Measurements from ENCODE around the gene SLC20A1.
"Not testable (repeated sequence)": the region's sequence is repeated elsewhere in the genome, so short reads cannot be mapped to it uniquely, and the experiment has no call there.

The SLC20A1 gene

GRCh38 chr2:112645310-112646101 is at the start of gene SLC20A1:
TSS of gene SLC20A1 (plus strand) at chr2:112645939. CDS start at chr2:112646829, 890 bp downstream.
- DNase-seq (ENCODE audit: low read depth), result peak; percentile 85

GRCh38 chr2:112597537-112598322 is 48.0 kb upstream of the SLC20A1 start:
- DNase-seq (ENCODE audit: low read depth), result no peak

DNA sequence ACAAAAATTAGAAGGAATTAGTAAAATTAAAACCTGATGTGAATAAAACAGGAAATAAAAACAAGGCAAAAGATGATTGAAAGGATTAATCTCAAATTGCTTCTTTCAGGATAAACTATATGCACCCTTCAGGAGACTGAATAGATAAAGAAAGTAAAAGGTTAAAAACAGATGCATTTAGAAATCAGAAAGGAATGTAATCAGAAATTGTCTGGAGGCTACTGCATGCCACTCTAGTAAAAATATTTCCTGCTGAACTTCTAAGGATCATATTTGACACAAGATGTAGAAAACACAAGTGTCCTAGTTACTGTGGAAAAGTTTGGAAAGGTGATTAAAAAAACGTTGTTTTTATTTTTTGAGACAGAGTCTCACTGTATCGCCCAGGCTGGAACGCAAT is 45.1 kb upstream of the SLC20A1 start:
- no peak for DNase-seq (ENCODE audit: low read depth)

DNA sequence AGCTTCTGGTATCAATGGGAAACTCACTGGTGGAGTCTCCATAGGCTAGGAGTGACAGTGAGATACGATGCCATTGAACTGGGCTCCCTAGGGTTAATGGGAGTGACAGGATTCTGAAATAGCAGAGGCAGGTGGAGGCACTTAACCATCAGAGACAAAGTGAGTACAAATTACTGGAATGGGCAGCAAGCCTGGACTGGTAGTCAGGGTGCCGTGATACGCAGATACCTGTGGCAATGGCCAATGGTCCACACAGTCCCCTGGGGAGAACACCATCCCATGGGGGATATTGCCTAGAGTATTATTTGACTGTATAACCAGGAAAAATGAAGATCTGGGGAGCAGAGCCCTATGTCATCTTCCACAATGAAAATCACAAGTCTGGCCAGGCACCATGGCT is 44.0 kb upstream of the SLC20A1 start:
- no peak for DNase-seq (ENCODE audit: low read depth)

GRCh38 chr2:112602917-112603316 is 42.8 kb upstream of the SLC20A1 start:
- DNase-seq (ENCODE audit: low read depth), result no peak

DNA sequence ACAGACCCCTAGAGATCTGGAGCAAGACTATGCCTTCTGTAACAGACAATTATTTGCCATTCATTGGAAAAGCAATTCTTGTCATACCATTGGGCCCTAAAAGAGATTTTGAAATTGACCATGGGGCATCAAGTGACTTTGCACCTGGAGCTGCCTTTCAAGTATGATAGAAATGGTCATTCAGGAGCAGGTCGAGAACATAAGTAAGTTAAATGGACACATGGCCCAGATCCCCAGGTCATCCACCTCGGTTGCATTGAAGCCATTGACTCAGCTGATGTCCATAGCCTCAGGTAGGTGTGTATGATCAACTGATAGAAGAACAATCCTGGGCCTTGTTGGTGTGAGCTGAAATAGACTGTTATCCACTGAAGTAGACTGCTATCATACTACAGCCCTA is 42.0 kb upstream of the SLC20A1 start:
- no peak for DNase-seq (ENCODE audit: low read depth)

GRCh38 chr2:112604952-112605351 is 40.8 kb upstream of the SLC20A1 start:
- DNase-seq (ENCODE audit: low read depth), result no peak

DNA sequence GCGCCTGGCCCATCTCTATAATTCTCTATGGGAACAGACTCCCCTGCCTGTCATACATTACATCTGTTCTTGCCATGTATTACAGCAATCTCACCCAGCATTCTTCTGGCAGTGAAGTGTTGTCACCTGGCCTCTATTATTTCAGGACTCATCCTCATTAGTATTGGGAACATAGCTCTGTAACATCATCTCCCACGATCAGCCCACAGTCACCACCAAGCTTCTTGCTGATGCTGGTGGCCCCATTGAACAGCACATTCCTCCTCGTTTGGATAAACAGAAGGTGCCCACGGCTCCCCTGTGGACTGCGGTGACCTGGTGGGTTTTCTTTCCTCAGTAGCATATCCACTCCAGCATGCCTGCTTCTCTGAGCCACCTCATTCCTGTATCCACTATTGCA is 39.8 kb upstream of the SLC20A1 start:
- no peak for DNase-seq (ENCODE audit: low read depth)

DNA sequence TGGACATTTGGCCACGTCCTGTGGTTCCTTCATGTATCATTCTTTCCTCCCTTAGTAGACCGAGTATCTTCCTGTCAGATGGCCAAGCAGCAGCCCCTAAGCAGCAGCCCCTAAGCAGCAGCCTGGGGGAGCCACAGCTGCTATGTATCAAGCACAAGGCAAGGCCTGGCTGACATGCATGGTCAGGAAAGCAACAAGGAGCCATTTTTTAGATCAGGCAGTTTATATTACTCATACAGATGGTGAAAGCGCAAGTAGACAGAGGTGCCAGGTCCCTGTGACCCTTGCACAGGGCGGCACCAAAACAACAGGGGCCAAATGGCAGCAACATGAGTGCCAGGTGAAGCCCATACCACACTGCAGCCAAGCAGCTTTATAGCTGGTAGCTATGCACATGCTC is 39.2 kb upstream of the SLC20A1 start:
- no peak for DNase-seq (ENCODE audit: low read depth)

DNA sequence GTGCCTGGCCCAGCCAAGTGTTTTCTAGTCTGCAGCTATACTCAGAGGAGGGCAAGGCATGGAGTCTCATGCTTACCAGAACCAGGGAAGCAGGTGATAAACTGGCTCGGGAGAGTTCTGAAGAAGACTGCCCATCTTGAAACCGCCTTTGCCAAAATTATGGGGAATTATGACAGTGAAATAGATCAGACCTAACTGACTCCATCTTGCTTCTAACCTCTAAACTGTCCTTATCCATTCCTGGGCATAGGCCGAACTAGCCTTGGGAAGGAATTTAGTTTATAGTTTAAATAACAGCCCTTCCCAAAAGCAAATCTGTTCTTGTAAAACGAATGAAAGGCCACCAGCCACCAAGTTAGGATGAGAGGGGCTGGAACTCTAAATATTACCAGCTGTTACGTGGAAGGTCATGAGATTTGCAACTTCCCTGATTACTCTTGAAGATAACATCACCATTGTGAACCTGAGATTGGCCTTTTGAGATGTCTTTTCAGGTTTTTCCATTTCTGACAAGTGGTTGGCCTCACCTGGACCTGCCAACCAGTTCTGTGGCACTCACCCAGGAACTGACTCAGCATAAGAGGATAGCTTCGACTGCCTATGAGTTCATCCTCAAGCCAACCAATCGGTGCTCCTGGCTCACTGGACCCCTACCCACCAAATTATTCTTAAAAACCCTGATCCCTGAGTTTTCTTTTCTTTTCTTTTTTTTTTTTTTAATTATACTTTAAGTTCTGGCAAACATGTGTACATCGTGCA is 37.9 kb upstream of the SLC20A1 start:
- DNase-seq (ENCODE audit: low read depth), result no peak

GRCh38 chr2:112609320-112609719 is 36.4 kb upstream of the SLC20A1 start:
- not testable (repeated sequence) for DNase-seq (ENCODE audit: low read depth)

DNA sequence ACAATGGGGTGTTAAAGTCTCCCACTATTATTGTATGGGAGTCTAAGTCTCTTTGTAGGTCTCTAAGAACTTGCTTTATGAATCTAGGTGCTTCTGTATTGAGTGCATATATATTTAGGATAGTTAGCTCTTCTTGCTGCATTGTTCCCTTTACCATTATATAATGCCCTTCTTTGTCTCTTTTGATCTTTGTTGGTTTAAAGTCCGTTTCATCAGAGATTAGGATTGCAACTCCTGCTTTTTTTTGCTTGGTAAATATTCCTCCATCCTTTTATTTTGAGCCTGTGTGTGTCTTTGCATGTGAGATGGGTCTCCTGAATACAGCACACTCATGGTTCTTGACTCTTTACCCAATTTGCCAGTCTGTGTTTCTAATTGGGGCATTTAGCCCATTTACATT is 33.5 kb upstream of the SLC20A1 start:
- not testable (repeated sequence) for DNase-seq (ENCODE audit: low read depth)

- no peak for DNase-seq (ENCODE audit: low read depth)
Observed at GRCh38 chr2:112614201-112614840, 31.4 kb upstream of the SLC20A1 start.

DNA sequence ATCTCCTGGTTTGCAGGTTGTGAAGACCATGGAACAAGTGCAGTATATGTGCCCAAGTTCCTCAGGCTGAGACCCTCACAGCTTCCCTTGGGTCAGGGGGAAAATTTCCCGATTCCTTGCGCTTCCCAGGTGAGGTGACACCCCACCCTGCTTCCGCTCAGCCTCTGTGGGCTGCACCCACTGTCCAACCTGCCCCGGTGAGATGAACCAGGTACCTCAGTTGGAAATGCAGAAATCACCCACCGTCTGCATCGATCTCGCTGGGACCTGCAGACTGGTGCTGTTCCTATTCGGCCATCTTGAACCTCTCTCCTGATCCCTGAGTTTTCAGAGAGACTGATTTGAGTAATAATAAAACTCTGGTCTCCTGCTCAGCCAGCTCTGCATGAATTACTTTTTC is 30.7 kb upstream of the SLC20A1 start:
- DNase-seq (ENCODE audit: low read depth), result no peak

DNA sequence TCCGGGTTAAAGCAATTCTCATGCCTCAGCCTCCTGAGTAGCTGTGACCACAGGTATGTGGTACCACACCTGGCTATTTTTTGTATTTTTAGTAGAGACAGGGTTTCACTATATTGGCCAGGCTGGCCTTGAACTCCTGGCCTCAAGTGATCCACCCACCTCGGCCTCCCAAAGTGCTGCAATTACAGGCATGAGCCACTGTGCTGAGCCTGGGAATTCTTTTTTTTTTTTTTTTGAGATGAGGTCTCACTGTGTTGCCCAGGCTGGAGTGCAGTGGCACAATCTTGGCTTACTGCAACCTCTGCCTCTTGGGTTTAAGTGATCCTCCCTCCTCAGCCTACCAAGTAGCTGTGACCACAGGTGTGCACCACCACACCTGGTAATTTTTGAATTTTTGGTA is 29.9 kb upstream of the SLC20A1 start:
- not testable (repeated sequence) for DNase-seq (ENCODE audit: low read depth)

- DNase-seq (ENCODE audit: low read depth), result no peak
Observed at GRCh38 chr2:112618383-112618782, 27.4 kb upstream of the SLC20A1 start.

- DNase-seq (ENCODE audit: low read depth), result peak; percentile 82
Observed at GRCh38 chr2:112621790-112622527, 23.8 kb upstream of the SLC20A1 start.

- DNase-seq (ENCODE audit: low read depth), result peak; percentile 75
Observed at GRCh38 chr2:112622528-112622849, 23.2 kb upstream of the SLC20A1 start.

DNA sequence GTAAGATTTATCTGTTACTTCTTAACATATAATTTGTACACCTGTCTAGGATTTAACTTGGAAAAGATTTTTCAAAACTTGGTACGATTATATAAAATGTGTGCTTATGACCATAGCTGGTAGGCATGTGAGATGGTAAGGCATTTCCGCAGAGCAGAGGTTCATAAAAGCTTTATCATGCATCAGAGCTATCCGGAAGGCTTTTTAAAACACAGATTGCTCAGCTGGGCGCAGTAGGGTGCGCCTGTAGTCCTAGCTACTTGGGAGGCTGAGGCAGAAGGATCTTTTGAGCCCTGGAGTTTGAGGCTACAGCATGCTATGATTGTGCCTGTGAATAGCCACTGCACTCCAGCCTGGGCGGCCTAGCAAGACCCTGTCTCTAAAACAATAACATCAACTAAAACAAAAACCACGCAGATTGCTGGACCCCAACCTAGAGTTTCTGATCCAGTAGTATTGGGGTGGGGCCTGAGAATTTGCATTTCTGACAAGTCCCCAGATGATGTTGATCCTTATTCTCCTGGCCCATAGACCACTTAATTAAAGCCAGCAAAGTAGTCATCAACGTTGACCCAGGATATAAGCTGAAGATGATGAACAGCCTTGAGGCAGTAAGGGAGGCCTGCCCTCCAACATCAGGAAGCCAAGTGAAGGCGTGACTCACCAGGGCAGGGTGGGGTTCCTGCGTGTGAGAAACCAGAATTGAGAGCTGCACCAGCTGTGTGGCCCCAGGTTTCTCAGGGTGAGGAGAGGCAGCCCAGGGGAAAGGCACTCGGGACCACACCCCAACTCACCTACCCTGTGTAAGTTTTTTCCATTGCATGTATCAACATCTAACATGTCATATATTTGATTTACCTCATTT is 21.6 kb upstream of the SLC20A1 start:
- DNase-seq (ENCODE audit: low read depth), result no peak

DNA sequence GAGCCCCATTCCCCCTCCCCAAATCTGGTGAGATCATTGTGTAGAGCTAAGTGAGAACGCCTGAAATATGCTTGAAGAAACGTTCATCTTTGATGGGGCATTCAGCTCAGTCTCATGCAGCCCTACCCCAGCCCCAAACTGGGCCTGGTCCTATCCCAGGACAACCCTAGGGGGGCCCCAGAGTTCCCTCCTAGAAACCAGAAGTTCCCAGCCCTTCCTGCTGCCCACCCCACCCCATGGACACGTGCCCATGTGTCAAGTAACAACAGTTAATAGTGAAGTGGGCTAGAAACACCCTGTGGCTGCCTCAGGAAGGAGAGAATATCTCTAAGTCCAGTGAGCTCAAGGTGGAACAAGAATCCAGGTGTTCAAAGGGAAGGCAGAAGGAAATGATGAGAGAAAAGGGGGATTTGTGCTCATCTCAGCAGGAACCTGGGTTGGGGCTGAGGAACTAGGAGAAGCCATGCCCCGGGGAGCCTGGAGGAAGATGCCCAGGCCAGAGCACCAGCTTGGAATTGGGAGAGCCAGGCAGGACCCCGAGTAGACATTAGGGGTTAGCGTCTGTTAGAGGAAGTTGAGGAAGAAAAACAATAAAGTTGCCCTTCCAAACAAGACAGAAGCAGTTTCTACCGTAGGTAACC is 20.1 kb upstream of the SLC20A1 start:
- no peak for DNase-seq (ENCODE audit: low read depth)
